PC-3 (cell line): ENCODE measurements around the gene COL5A2. TPM values are rescaled to one million over a fixed set of nuclear protein-coding genes. Genes with fewer than 3 reads are reported as not detected.

Experiments used
- ATAC-seq: fragments of 200-7000 bp; cut with Tn5 transposase; 2 replicates; pipeline ENCODE4 v1.9.1; 2020; ENCODE audit warnings: mild to moderate bottlenecking, moderate library complexity
- Bru-seq: library from RNA; stranded (reverse); fragments of 400-500 nt; gene quantifications from one replicate; lab custom pipeline; 2021; lab: Mats Ljungman, UMichigan
- BruChase-seq, 2 experiments: library from RNA; stranded (reverse); fragments of 400-500 nt; gene quantifications; one replicate each; lab custom pipeline; 2021; lab: Mats Ljungman, UMichigan
- BruUV-seq: library from RNA; stranded (reverse); fragments of 400-500 nt; replicated peaks from 2 replicates; lab custom pipeline; 2021; lab: Mats Ljungman, UMichigan
- CTCF ChIA-PET: fragments of 300-600 bp; sonication (Branson Sonifier 250); formaldehyde crosslinking; loops from one replicate; lab custom pipeline; 2022; ENCODE audit warnings: antibody characterized with exemption; lab: Charles Lee
- POLR2A ChIA-PET: fragments of 300-600 bp; sonication (Branson Sonifier 250); formaldehyde crosslinking; loops from one replicate; lab custom pipeline; 2022; ENCODE audit warnings: antibody characterized with exemption; ENCODE audit not compliant: unreplicated experiment; lab: Charles Lee
- DNase-seq: peaks from one replicate; pipeline ENCODE4 v3.0.0-alpha.2; 2015
- H2AFZ ChIP-seq: fragments of 300-600 bp; sonication (generic); 2 replicates; pipeline ENCODE4 v1.6.0; 2016; ENCODE audit warnings: antibody characterized with exemption, low read length
- H3F3A ChIP-seq: fragments of 300-600 bp; sonication (generic); one replicate; pipeline ENCODE4 v1.6.0; 2017; ENCODE audit warnings: antibody characterized with exemption, low read length, control low read depth, mild to moderate bottlenecking; ENCODE audit not compliant: unreplicated experiment
- H3K27ac ChIP-seq: fragments of 300-600 bp; sonication (generic); 2 replicates; pipeline ENCODE4 v1.5.1; 2016; ENCODE audit warnings: mild to moderate bottlenecking, low read length
- H3K27me3 ChIP-seq: fragments of 300-600 bp; sonication (generic); 2 replicates; pipeline ENCODE4 v1.6.1; 2016; ENCODE audit warnings: low read length, mixed read lengths
- H3K36me3 ChIP-seq: fragments of 300-600 bp; sonication (generic); 2 replicates; pipeline ENCODE4 v1.6.1; 2016; ENCODE audit warnings: low read depth, mixed run types, low read length, mixed read lengths
- H3K4me1 ChIP-seq: fragments of 300-600 bp; sonication (generic); 2 replicates; pipeline ENCODE4 v1.5.1; 2016; ENCODE audit warnings: low read length; ENCODE audit not compliant: insufficient read depth
- H3K4me2 ChIP-seq: fragments of 300-600 bp; sonication (generic); 2 replicates; pipeline ENCODE4 v1.6.0; 2016; ENCODE audit warnings: low read length
- H3K4me3 ChIP-seq: fragments of 300-600 bp; sonication (generic); 2 replicates; pipeline ENCODE4 v1.5.1; 2016; ENCODE audit warnings: mild to moderate bottlenecking, low read length, mixed read lengths
- H3K79me2 ChIP-seq: fragments of 300-600 bp; sonication (generic); 2 replicates; pipeline ENCODE4 v1.6.1; 2017; ENCODE audit warnings: low read length, mixed read lengths
- H3K9ac ChIP-seq: fragments of 300-600 bp; sonication (generic); 2 replicates; pipeline ENCODE4 v1.6.0; 2016; ENCODE audit warnings: mild to moderate bottlenecking, low read length
- H3K9me2 ChIP-seq: fragments of 300-600 bp; sonication (generic); replicated peaks from 2 replicates; pipeline ENCODE4 v1.6.1; 2016; ENCODE audit warnings: mixed run types, low read length, mixed read lengths
- H3K9me3 ChIP-seq: fragments of 300-600 bp; sonication (generic); 2 replicates; pipeline ENCODE4 v1.6.1; 2016; ENCODE audit warnings: low read length, mixed read lengths
- H4K20me1 ChIP-seq: fragments of 300-600 bp; sonication (generic); 2 replicates; pipeline ENCODE4 v1.6.1; 2016; ENCODE audit warnings: low read length, mixed read lengths
- CTCF ChIP-seq: fragments of 300-600 bp; sonication (generic); conservative IDR thresholded peaks from 2 replicates; pipeline ENCODE4 v1.5.1; 2017; ENCODE audit warnings: antibody characterized with exemption, low read depth, mild to moderate bottlenecking, low read length
- EZH2 ChIP-seq: fragments of 300-600 bp; sonication (generic); IDR thresholded peaks from one replicate; pipeline ENCODE4 v1.6.1; 2017; ENCODE audit warnings: antibody characterized with exemption, mild to moderate bottlenecking, low read length; ENCODE audit not compliant: unreplicated experiment
- EZH2phosphoT487 ChIP-seq: fragments of 300-600 bp; sonication (generic); IDR thresholded peaks from 2 replicates; pipeline ENCODE4 v1.6.1; 2018; ENCODE audit warnings: mild to moderate bottlenecking, antibody characterized with exemption, low read length, borderline replicate concordance
- intact Hi-C: fragments of 100-400 bp; cut with micrococcal nuclease; formaldehyde crosslinking; loops from 2 replicates; pipeline ENCODE4 v1.9.0; 2023
- long read RNA-seq: library from polyadenylated mRNA; unstranded; transcript quantifications from one replicate; pipeline ENCODE4 v2.0.0, GENCODE V29; 2021; ENCODE audit not compliant: unreplicated experiment
- total RNA-seq: library from RNA; depleted of rRNA; stranded (reverse); fragments of >200 nt; gene quantifications from 2 replicates; pipeline ENCODE4 v1.2.3, GENCODE V29; 2014; rRNA removed

COL5A2 gene
- total RNA-seq (56.2 and 60.1 TPM in 2 replicates), Bru-seq, nascent RNA (percentile 98 among the genes with signal in this experiment), BruChase-seq, experiment 1, labeled RNA remaining after a 6-hour chase (percentile 92 among the genes with signal in this experiment), BruChase-seq, experiment 2, labeled RNA remaining after a 2-hour chase (percentile 96 among the genes with signal in this experiment)
- long read RNA-seq, full-length matches to known transcripts, result 1 of 355 reads
- long read RNA-seq, partial matches to known transcripts, result 149 of 355 reads
- long read RNA-seq, other reads (novel, unspliced or antisense), result 205 of 355 reads

- intact Hi-C loops, result loop anchor here (5.0 kb wide), 1 partner anchor 43 kb away; no protein-coding TSS in a partner anchor
- no TSS peak for BruUV-seq
- H3K79me2 ChIP-seq, result no peaks in the 10 kb centered on the region
- no peak within 1 kb of the TSS for H3K9ac ChIP-seq
- no peaks in the 10 kb centered on the region for H3K9me3 ChIP-seq
- H3K27ac ChIP-seq, result no peak within 1 kb of the TSS
- no peak within 1 kb of the TSS for H3K4me2 ChIP-seq
- H3K36me3 ChIP-seq, result no peaks in the 10 kb centered on the region
- TF ChIP-seq EZH2 (no peak), CTCF (no peak), EZH2phosphoT487 (no peak)
- H4K20me1 ChIP-seq, result no peaks in the 10 kb centered on the region
- H3K4me3 ChIP-seq, result no peak within 1 kb of the TSS
- H3K9me2 ChIP-seq, result no peaks in the 10 kb centered on the region
- peaks cover 4% of the 10 kb centered on the region; the same call in 1 of the 2 replicates for H3K4me1 ChIP-seq
- DNase-seq (no peak), ATAC-seq (no peak)
- H2AFZ ChIP-seq, result no peak within 1 kb of the TSS
- no peaks in the 10 kb centered on the region for H3K27me3 ChIP-seq
- H3F3A ChIP-seq, result no peaks in the 10 kb centered on the region
- ChIA-PET POLR2A (no interaction called here), CTCF (no interaction called here)
These were observed at the start of gene COL5A2 for GRCh38 chr2:189179570-189179950. TSS of gene COL5A2 (minus strand) at chr2:189179761. CDS start at chr2:189179604, 157 bp downstream.

GRCh38 chr2:189226017-189226416, 46.5 kb upstream of the COL5A2 start:
- ATAC-seq (peak; percentile 40), DNase-seq (peak; percentile 92)
- peak overlapping the region; percentile 79 for H3K4me2 ChIP-seq
- peak overlapping the region; percentile 75 for H3K9ac ChIP-seq
- BruUV-seq, result no TSS peak
- peaks cover 53% of the 10 kb centered on the region for H3K4me1 ChIP-seq
- H3K27me3 ChIP-seq, result no peaks in the 10 kb centered on the region
- H4K20me1 ChIP-seq, result no peaks in the 10 kb centered on the region
- H3K4me3 ChIP-seq, result no peak overlapping the region
- intact Hi-C loops, result loop anchor here (1.0 kb wide), 1 partner anchor 102 kb away; no protein-coding TSS in a partner anchor
- ChIA-PET CTCF (interaction anchor here (0.7 kb wide), 1 partner anchor 61 kb away, joined by 3 read pairs; no protein-coding TSS in a partner anchor), POLR2A (no interaction called here)
- peak overlapping the region; percentile 90 for H3K27ac ChIP-seq
- 0 out of 2 replicates have a peak, but pooled peaks cover 4% of the 10 kb centered on the region for H3K9me3 ChIP-seq
- H3K79me2 ChIP-seq, result peaks cover 30% of the 10 kb centered on the region
- no peak overlapping the region for H2AFZ ChIP-seq
- no peaks in the 10 kb centered on the region for H3K36me3 ChIP-seq
- peaks cover 17% of the 10 kb centered on the region for H3F3A ChIP-seq
- TF ChIP-seq EZH2phosphoT487 (peak; percentile 69; the same call in 1 of the 2 replicates), CTCF (no peak)
- H3K9me2 ChIP-seq, result no peaks in the 10 kb centered on the region
